SH-SY5Y (cell line): ENCODE results near the gene DAB2.

Source experiments
- GATA2 ChIP-seq: IDR thresholded peaks from 2 replicates; pipeline ENCODE4 v1.6.1; 2011; ENCODE audit warnings: mild to moderate bottlenecking, low read depth, low read length
- GATA3 ChIP-seq: IDR thresholded peaks from 2 replicates; pipeline ENCODE4 v1.6.1; 2011; ENCODE audit warnings: low read depth, mild to moderate bottlenecking, low read length, moderate library complexity

- no peak for TF ChIP-seq GATA2
- TF ChIP-seq GATA3: no peak
These were observed 43.4 kb downstream of the DAB2 start for GRCh38 chr5:39381376-39381775.
